IPS-18a (cell line): ENCODE data around the gene NAV3.

Source experiments
- H3K27ac ChIP-seq: one replicate; pipeline ENCODE4 v1.5.1; 2013; ENCODE audit warnings: low read length
- H3K27me3 ChIP-seq: one replicate; pipeline ENCODE4 v1.6.1; 2013; ENCODE audit warnings: mild to moderate bottlenecking, low read length; ENCODE audit not compliant: control insufficient read depth, insufficient read depth
- H3K36me3 ChIP-seq: one replicate; pipeline ENCODE4 v1.6.1; 2013; ENCODE audit warnings: low read depth, low read length; ENCODE audit not compliant: control insufficient read depth
- H3K4me1 ChIP-seq: one replicate; pipeline ENCODE4 v1.6.1; 2013; ENCODE audit warnings: low read depth, low read length; ENCODE audit not compliant: control insufficient read depth
- H3K4me3 ChIP-seq: one replicate; pipeline ENCODE4 v1.5.1; 2013; ENCODE audit warnings: low read length
- H3K9ac ChIP-seq: one replicate; pipeline ENCODE4 v1.6.1; 2013; ENCODE audit warnings: mild to moderate bottlenecking, low read length, moderate library complexity
- H3K9me3 ChIP-seq: one replicate; pipeline ENCODE4 v1.6.1; 2013; ENCODE audit warnings: low read depth, low read length; ENCODE audit not compliant: control insufficient read depth

NAV3 gene

DNA sequence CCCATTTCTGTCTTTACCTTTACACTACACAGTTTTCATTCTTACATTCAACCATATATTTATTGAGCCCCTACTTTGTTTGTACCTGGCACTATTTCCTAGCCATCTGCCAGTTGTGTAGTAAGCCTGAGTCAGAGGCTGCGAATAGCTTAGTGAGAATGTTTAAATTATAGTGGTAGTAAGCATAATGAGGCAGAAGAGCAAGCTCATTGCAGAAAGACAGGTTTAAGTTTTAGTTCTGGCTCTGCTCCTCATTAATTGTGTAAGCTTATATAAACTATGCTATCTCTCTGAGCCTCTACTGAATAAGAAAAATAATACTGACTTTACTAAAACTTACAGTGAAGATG is 123.5 kb downstream of the NAV3 start:
- no peaks in the 10 kb centered on the region for H3K27me3 ChIP-seq
- no peaks in the 10 kb centered on the region for H3K9me3 ChIP-seq
- H3K36me3 ChIP-seq, result no peaks in the 10 kb centered on the region
- no peaks in the 10 kb centered on the region for H3K4me1 ChIP-seq
- no peak overlapping the region for H3K27ac ChIP-seq
- no peak overlapping the region for H3K4me3 ChIP-seq
- H3K9ac ChIP-seq, result no peak overlapping the region

DNA sequence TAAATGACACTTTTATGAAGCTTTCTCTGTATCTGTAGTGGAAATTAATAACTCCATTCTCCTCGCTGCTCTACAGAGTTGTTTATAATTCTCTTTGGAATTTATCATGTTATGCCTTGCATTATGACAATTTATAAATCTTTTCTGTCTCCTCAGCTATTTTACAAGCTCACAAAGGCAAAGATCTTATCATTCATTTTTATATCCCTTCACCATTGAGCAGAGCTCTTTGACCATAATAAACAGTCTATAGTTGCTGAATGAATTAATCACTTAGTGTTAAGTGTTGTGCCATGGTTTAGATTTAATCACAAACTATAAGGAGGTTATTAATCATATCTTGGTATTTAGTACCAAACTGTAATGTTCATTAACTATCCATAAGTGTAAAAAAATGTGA is 126.4 kb downstream of the NAV3 start:
- H3K27me3 ChIP-seq, result no peaks in the 10 kb centered on the region
- no peak overlapping the region for H3K4me3 ChIP-seq
- no peak overlapping the region for H3K9ac ChIP-seq
- H3K4me1 ChIP-seq, result no peaks in the 10 kb centered on the region
- H3K27ac ChIP-seq, result no peak overlapping the region
- H3K9me3 ChIP-seq, result no peaks in the 10 kb centered on the region
- H3K36me3 ChIP-seq, result no peaks in the 10 kb centered on the region

DNA sequence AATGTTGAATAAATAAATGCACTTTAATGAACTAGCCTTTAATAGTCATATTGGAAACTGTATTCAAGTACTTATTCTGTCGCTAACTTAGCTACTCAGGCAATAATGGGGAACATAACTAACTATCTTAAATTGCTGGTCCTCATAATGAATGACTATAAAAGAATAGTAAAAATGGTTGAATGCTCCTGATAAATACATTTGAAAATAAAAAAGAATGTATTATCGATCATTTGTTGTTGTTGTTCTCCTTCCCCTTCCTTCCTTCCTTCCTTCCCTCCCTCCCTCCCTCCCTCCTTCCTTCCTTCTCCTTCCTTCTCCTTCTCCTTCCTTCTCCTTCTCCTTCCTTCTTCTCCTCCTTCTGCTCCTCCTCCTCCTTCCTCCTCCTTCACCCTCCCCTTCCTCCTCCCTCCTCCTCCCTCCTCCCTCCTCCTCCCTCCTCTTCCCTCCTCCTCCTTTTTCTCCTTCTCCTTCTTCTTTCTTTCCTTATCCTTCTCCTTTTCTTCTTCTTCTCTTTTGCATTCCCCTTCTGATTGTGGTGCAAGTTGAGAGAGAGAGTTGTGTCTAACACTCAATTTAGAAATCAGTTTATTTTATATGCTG is 133.0 kb downstream of the NAV3 start:
- Histone ChIP-seq H3K9ac (no peak overlapping the region), H3K27me3 (no peaks in the 10 kb centered on the region), H3K4me1 (peaks cover 5% of the 10 kb centered on the region), H3K4me3 (no peak overlapping the region), H3K9me3 (no peaks in the 10 kb centered on the region), H3K36me3 (no peaks in the 10 kb centered on the region), H3K27ac (no peak overlapping the region)

DNA sequence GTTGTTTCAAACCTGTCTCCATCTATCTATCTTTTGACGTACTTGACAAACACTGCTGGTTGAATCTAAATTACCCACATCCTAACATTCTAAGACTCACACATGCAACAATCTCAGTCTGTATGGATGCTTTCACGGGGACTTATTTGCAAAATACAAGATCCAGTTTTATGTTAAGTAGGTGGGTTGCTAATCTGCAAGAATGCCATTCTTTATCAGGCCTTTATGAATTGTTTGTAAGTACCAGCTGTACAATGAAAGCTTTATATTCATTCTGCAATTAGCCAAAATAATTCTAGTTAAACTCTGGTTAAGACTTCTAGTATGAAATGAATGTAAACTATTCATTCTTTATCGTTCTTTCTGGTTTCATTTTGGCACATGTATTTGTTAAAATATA is 135.1 kb downstream of the NAV3 start:
- H3K4me3 ChIP-seq, result no peak overlapping the region
- no peaks in the 10 kb centered on the region for H3K27me3 ChIP-seq
- peaks cover 5% of the 10 kb centered on the region for H3K4me1 ChIP-seq
- no peaks in the 10 kb centered on the region for H3K9me3 ChIP-seq
- H3K36me3 ChIP-seq, result no peaks in the 10 kb centered on the region
- H3K27ac ChIP-seq, result no peak overlapping the region
- H3K9ac ChIP-seq, result no peak overlapping the region

DNA sequence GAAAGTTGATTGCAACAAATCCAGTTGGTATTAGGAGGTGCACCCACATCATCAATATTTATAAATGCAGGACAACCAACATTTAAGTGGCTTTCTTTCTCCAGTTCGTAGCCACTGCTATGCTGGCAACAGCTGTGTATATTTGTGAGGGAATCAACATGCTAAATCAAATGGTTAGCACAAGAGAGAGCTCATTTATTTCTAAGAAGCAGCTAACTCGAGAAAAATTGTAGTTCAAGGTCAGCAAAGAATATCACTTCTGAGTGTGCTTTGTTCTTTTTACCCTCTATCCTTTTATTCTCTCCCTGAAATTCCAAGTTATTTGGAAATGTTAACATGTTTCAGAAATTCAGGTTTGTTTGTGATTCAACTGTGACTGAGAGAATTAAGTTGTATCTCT is 137.3 kb downstream of the NAV3 start:
- Histone ChIP-seq H3K9me3 (no peaks in the 10 kb centered on the region), H3K4me3 (no peak overlapping the region), H3K27ac (no peak overlapping the region), H3K4me1 (peaks cover 5% of the 10 kb centered on the region), H3K27me3 (no peaks in the 10 kb centered on the region), H3K9ac (no peak overlapping the region), H3K36me3 (no peaks in the 10 kb centered on the region)

DNA sequence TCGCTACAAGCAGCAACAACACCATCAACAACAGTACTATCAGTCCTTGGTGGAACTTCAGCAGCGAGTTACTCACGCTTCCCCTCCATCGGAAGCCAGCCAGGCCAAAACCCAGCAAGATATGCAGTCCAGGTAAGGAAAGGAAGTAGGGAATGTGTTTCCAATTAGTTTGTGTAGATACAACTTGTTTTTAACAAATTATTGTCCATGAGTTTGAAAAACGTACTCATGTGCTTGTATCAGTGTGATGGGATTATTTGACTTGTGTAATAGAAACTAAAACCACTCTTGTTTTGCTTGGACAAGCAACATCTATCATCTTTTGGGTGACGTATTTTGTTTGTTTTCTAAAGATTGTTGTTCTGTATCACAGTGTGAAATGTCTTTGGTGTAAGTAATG is 137.9 kb downstream of the NAV3 start:
- H3K27ac ChIP-seq, result no peak overlapping the region

DNA sequence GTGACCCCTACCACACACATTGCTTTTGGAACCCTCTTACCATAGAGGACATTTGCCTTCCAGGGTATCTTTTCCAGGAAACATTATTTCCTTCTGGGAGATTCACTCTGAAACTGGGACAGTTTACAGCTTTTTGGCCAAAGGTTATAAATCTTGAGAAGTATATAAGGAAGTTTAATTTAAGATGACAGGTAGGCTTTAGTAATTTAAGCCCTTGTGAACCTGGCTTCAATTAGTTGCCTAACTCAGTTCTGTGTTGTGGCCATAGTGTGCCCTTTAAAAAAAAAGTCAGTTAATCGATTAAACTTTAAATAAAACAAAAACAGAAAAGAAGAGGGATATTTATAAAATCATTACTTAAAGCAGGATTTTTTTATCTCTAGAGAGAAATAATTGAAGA is 142.9 kb downstream of the NAV3 start:
- H3K4me1 ChIP-seq, result no peaks in the 10 kb centered on the region
- no peaks in the 10 kb centered on the region for H3K36me3 ChIP-seq
- H3K9me3 ChIP-seq, result no peaks in the 10 kb centered on the region
- no peak overlapping the region for H3K4me3 ChIP-seq
- no peaks in the 10 kb centered on the region for H3K27me3 ChIP-seq
- no peak overlapping the region for H3K27ac ChIP-seq
- no peak overlapping the region for H3K9ac ChIP-seq

More for the DNA sequence above, 137.9 kb downstream of the NAV3 start:
- Histone ChIP-seq H3K4me3 (no peak overlapping the region), H3K9ac (no peak overlapping the region), H3K9me3 (no peaks in the 10 kb centered on the region), H3K4me1 (peaks cover 5% of the 10 kb centered on the region), H3K27me3 (no peaks in the 10 kb centered on the region), H3K36me3 (no peaks in the 10 kb centered on the region)

DNA sequence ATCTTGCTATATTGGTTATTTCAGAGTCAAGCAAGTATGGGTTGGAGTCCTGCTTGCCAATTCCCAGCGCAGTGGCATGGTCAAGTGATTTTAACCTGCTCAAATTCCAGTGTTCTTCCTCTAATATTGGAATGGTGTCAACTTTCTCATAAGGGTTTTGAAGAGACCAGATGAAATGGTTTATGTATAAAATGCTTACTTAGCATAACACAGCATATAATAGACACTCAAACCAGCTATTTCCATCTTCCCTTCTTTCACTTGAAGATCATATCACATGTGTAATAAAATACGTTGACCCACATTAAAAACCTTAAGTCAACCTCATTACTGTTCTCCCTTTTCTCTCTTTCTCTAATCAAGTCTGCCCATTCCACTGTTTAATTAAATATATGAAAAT is 144.0 kb downstream of the NAV3 start:
- Histone ChIP-seq H3K36me3 (no peaks in the 10 kb centered on the region), H3K9ac (no peak overlapping the region), H3K4me3 (no peak overlapping the region), H3K27ac (no peak overlapping the region), H3K9me3 (no peaks in the 10 kb centered on the region), H3K4me1 (no peaks in the 10 kb centered on the region), H3K27me3 (no peaks in the 10 kb centered on the region)

DNA sequence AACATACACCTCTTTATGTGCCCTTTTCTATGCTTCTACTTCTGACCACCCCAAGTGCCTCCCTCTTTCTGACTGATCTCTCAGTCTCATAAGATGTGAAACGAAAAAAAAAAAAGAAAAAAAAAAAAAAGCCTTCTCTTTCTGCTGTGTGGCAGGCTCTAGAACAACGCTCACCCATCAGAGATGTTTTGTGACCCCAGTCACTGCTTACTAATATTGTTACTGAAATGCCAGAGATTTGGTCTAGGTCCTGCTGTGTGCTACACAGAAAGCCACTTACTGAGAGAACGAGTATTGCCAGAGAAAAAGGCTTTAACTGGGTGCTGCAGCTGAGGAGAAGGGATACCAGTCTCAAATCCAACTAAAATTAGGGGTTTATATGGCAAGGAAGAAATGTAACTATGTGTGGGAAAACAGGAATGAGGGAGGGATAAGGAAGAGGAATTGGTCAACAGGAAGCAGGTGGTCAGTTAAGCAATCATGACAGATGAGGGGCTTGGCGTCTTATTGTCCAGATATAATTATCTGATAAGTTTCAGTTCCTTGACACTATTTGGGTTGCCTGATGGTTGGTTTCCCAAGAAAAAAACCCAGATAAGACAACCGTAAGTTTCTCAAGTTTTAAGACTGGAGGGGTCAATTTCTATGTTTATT is 149.0 kb downstream of the NAV3 start:
- H3K36me3 ChIP-seq, result no peaks in the 10 kb centered on the region
- no peaks in the 10 kb centered on the region for H3K9me3 ChIP-seq
- no peaks in the 10 kb centered on the region for H3K4me1 ChIP-seq
- H3K27me3 ChIP-seq, result no peaks in the 10 kb centered on the region
- no peak overlapping the region for H3K9ac ChIP-seq
- H3K27ac ChIP-seq, result no peak overlapping the region
- no peak overlapping the region for H3K4me3 ChIP-seq

DNA sequence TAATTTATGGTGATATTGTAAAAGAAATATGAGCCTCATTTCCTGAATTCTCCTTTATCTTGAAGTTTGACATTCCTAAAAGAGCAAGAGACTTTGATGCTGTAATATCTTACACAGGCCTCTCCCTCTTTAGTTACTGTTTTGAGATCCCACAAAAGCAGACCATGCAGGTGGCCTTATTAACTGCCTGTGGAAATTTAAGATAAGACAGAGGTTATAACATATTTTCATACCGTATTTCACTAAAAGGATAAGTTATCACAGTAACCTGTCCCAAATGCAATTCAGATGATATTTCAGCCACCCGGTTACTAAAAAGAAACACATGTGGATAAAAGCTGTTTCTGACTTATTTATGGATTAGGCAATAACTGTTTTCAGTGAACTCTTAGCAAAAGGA is 150.1 kb downstream of the NAV3 start:
- Histone ChIP-seq H3K9me3 (no peaks in the 10 kb centered on the region), H3K9ac (no peak overlapping the region), H3K4me1 (no peaks in the 10 kb centered on the region), H3K4me3 (no peak overlapping the region), H3K36me3 (no peaks in the 10 kb centered on the region), H3K27me3 (no peaks in the 10 kb centered on the region), H3K27ac (no peak overlapping the region)

DNA sequence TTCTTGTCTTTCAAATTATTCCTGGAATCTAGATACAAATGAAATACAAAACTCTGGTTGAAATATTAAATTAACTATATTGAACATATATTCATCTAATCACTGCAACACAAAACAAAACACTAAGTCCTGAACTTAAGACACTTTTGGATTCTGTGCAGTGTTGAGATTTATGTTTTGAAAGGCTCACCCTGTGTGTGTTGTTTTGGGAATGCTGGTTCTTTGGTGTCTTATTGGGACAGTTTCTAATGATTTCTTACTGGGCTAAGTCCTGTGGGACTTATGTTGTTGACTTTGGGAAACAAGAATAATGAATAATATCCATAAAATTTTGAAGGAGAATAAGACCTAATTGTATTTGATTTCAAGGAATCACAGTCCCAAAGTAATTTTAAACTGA is 153.2 kb downstream of the NAV3 start:
- H3K27ac ChIP-seq, result no peak overlapping the region
- no peaks in the 10 kb centered on the region for H3K36me3 ChIP-seq
- H3K9ac ChIP-seq, result no peak overlapping the region
- H3K9me3 ChIP-seq, result no peaks in the 10 kb centered on the region
- no peaks in the 10 kb centered on the region for H3K27me3 ChIP-seq
- no peak overlapping the region for H3K4me3 ChIP-seq
- no peaks in the 10 kb centered on the region for H3K4me1 ChIP-seq

DNA sequence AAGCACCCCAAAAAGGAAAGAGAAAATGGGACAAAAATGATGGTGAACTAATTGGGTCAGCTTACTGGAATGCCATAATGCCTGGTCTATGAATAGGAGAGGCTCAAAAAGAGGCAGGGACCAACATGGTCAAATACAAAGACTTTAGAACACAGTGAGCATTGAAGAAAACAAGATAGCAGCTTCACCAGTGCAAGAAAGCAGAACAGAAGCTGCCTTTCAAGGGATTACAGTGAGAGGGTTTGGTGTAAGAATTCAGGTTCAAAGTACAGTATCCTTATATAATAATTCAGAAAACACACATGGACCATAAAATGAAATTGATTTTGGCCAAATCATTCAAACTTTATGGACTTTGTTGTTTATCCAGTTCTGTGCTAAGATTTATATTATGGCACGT is 162.1 kb downstream of the NAV3 start:
- H3K36me3 ChIP-seq, result no peaks in the 10 kb centered on the region
- H3K4me1 ChIP-seq, result no peaks in the 10 kb centered on the region
- H3K4me3 ChIP-seq, result no peak overlapping the region
- no peak overlapping the region for H3K9ac ChIP-seq
- H3K27me3 ChIP-seq, result no peaks in the 10 kb centered on the region
- no peaks in the 10 kb centered on the region for H3K9me3 ChIP-seq
- H3K27ac ChIP-seq, result no peak overlapping the region
